T-cell (primary cell): Measurements from ENCODE around the gene PROX1. TPM values are rescaled to one million over a fixed set of nuclear protein-coding genes. Genes with fewer than 3 reads are reported as not detected.
A peak's percentile ranks its signal among the peaks of the same experiment; 100 is the strongest.

ENCODE experiments used
- ATAC-seq, 4 experiments: fragments of 200-7000 bp in 3 of 4; fragments of 150-1000 bp in 1 of 4; cut with Tn5 transposase; replicated peaks in 1 of 4; 1 replicate in 3 of 4; 2 replicates in 1 of 4; pipeline ENCODE4 v1.10.0; 2021; ENCODE audit warnings: moderate library complexity in 3 of 4, mild to moderate bottlenecking in 2 of 4, moderate number of reproducible peaks in 1 of 4
- CTCF ChIA-PET, 2 donors: fragments of 300-600 bp; sonication (Branson Sonifier 250); formaldehyde crosslinking; loops; one replicate each; lab custom pipeline; 2022; ENCODE audit warnings: antibody characterized with exemption in 2 of 2; lab: Charles Lee
- POLR2A ChIA-PET, 2 donors: fragments of 300-600 bp; sonication (Branson Sonifier 250); formaldehyde crosslinking; loops; one replicate each; lab custom pipeline; 2022; ENCODE audit warnings: antibody characterized with exemption in 2 of 2; lab: Charles Lee
- DNase-seq, 35 experiments: peaks; one replicate each; pipeline versions ENCODE4 v3.0.0 to v3.0.0-alpha.2; 2013 to 2023
- H3K27ac ChIP-seq: one replicate; pipeline ENCODE4 v1.5.1; 2013; ENCODE audit warnings: low read length
- H3K27me3 ChIP-seq, 2 experiments: replicated peaks in 1 of 2; 1 replicate in 1 of 2; 2 replicates in 1 of 2; pipeline versions ENCODE4 v1.6.1 to v1.7.0; 2013; ENCODE audit warnings: low read length in 1 of 2, mixed read lengths in 1 of 2; ENCODE audit not compliant: control insufficient read depth in 2 of 2, insufficient read depth in 2 of 2; ENCODE audit errors: extremely low read depth in 1 of 2
- H3K36me3 ChIP-seq, 2 donors: 1 replicate in 1 of 2; 2 replicates in 1 of 2; pipeline versions ENCODE4 v1.6.1 to v1.7.0; 2013; ENCODE audit warnings: low read length in 1 of 2; ENCODE audit not compliant: control insufficient read depth in 2 of 2, insufficient read depth in 1 of 2; ENCODE audit errors: extremely low read depth in 1 of 2
- H3K4me1 ChIP-seq, 2 experiments: 1 replicate in 1 of 2; 2 replicates in 1 of 2; pipeline versions ENCODE4 v1.6.1 to v1.7.0; 2013; ENCODE audit warnings: low read length in 2 of 2, mixed read lengths in 1 of 2; ENCODE audit not compliant: insufficient read depth in 2 of 2, control insufficient read depth in 1 of 2; ENCODE audit errors: extremely low read depth in 1 of 2
- H3K4me3 ChIP-seq, 2 donors: 1 replicate in 1 of 2; 2 replicates in 1 of 2; pipeline versions ENCODE4 v1.5.1 to v1.7.0; 2013; ENCODE audit warnings: mild to moderate bottlenecking in 2 of 2, low read length in 1 of 2, moderate library complexity in 1 of 2; ENCODE audit not compliant: control insufficient read depth in 1 of 2; ENCODE audit errors: extremely low read depth in 1 of 2
- H3K9me3 ChIP-seq: 2 replicates; pipeline ENCODE4 v1.7.0; 2013
- H3K27ac Mint-ChIP-seq, 2 donors: one replicate each; pipeline ENCODE4 v1.8.0; 2020 to 2021; ENCODE audit warnings: mild to moderate bottlenecking in 2 of 2, mixed read lengths in 2 of 2
- H3K27me3 Mint-ChIP-seq, 2 donors: one replicate each; pipeline ENCODE4 v1.8.0; 2021 to 2022; ENCODE audit warnings: mixed read lengths in 2 of 2
- H3K36me3 Mint-ChIP-seq: one replicate; pipeline ENCODE4 v1.8.0; 2021; ENCODE audit warnings: mixed read lengths
- H3K4me1 Mint-ChIP-seq, 3 donors: one replicate each; pipeline ENCODE4 v1.8.0; 2020 to 2022; ENCODE audit warnings: mixed read lengths in 3 of 3, mild to moderate bottlenecking in 1 of 3
- H3K4me3 Mint-ChIP-seq, 3 donors: one replicate each; pipeline ENCODE4 v1.8.0; 2020 to 2022; ENCODE audit warnings: mild to moderate bottlenecking in 3 of 3, mixed read lengths in 3 of 3, moderate library complexity in 3 of 3
- H3K9me3 Mint-ChIP-seq, 3 donors: one replicate each; pipeline ENCODE4 v1.8.0; 2020 to 2022; ENCODE audit warnings: mixed read lengths in 3 of 3
- WGBS: methylation state at CpG from one replicate; pipeline ENCODE4 v1.1.5; 2013; ENCODE audit warnings: missing lambda C conversion rate; ENCODE audit not compliant: insufficient coverage; 5-methylcytosine and 5-hydroxymethylcytosine counted together
- total RNA-seq, 35 experiments: library from RNA in 6 of 35; stranded (reverse) in 6 of 35; fragments of 120-200 nt in 1 of 35; gene quantifications; one replicate each; pipeline versions ENCODE4 v1.2.1 to v1.2.4 and lab custom pipeline; 2013 to 2026

Gene PROX1
- total RNA-seq, 5 donors from 2014 or later (not counting 1 experiment from before 2014, with no cell fraction given): 0.22 to 0.75 (median 0.29) TPM; not detected in 1

DNA sequence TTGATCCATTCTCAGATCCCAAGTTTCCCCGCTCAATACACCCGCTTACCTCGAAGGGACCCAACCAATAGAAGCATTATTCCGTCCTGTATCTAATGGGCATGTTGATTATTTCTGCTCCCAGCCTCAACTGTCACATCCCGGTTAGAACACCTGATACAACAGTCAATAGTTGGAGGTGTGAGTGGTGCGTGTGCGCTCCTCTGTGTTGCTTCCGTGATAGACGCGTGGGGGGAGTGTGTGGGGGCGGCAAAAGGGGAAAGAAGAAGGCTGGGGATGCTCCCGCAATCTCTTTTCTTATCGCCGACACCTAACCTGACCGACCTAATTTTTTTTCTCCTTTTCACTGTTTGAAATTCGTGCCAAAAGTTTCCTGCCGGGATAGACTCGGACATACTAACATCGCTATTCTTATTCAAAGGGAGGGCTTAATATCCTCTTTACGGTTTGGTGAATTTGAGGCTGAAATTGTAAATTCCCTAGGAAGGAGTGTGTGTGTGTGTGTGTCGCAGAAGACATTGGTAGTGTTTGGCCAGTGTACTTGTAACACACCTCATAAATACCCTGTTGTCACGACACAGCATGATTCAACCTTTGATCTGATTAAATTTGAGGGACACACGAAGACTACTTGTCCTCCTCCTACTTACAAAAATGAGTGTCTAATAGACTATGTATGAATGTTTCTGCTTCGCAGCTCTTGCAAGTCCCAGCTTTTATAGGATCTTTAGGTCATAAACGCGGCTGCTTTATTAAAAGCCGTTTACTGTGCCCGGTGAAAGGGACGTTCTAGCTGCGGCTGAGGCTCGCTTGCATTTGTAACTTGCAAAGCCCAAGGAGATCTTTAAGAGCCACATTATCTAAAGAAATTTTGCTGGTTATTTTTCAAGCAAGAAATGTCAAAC lies 1.5 kb upstream of the PROX1 start:
- Mint-ChIP-seq H3K4me3 (peak overlapping the region; percentile 28 to 91 (median 34)), H3K27me3 (peaks cover 83 to 90% of the 10 kb centered on the region in 2 donors), H3K9me3 (peaks cover 0 to 6% (median 0%) of the 10 kb centered on the region in 3 donors), H3K4me1 (peaks cover 54 to 62% (median 55%) of the 10 kb centered on the region in 3 donors), H3K27ac (no peak overlapping the region), H3K36me3 (no peaks in the 10 kb centered on the region)
- no peak overlapping the region for H3K4me3 ChIP-seq
- no peak overlapping the region for H3K27ac ChIP-seq
- ChIA-PET CTCF (interaction anchor here in 1 of 2 donors (0.6 kb wide), 1 partner anchor 160 kb away, joined by 5 read pairs; no protein-coding TSS in a partner anchor), POLR2A (no interaction called here)
- DNase-seq: peak in 1 of 35 experiments; percentile 6
- 0% methylated on average over 4 of the region's 31 CpGs for WGBS
- H3K27me3 ChIP-seq: peaks cover 25 to 77% of the 10 kb centered on the region in 2 experiments
- ATAC-seq: no peak
- H3K4me1 ChIP-seq: peaks cover 6 to 61% of the 10 kb centered on the region in 2 experiments
- H3K36me3 ChIP-seq: no peaks in the 10 kb centered on the region
- H3K9me3 ChIP-seq: no peaks in the 10 kb centered on the region

DNA sequence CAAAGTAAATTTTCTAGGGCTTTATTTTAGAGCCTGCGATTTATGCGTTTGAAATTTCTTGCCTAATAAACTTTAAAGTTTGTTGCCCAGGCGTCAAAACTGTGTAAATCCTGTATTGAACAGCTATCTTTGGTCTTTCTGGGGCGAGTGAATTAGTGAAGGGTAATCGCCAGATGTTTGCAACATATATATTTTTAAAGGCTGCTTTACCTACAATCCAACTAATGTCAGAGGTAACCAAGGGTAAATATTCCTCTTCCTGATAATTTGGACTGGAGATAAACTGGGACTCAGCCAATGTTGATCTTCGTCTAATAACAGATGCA lies 885 bp upstream of the PROX1 start:
- Histone ChIP-seq H3K36me3 (no peaks in the 10 kb centered on the region), H3K27me3 (peaks cover 23 to 77% of the 10 kb centered on the region in 2 experiments), H3K27ac (no peak overlapping the region), H3K4me1 (peaks cover 6 to 61% of the 10 kb centered on the region in 2 experiments), H3K4me3 (no peak overlapping the region), H3K9me3 (no peaks in the 10 kb centered on the region)
- ChIA-PET CTCF (no interaction called here), POLR2A (interaction anchor here in 1 of 2 donors (0.6 kb wide), 1 partner anchor 43 kb away, joined by 6 read pairs; no protein-coding TSS in a partner anchor)
- DNase-seq: no peak
- peaks cover 80 to 89% of the 10 kb centered on the region in 2 donors for H3K27me3 Mint-ChIP-seq
- peaks cover 51 to 60% (median 52%) of the 10 kb centered on the region in 3 donors for H3K4me1 Mint-ChIP-seq
- peak overlapping the region; percentile 53 to 91 (median 62) for H3K4me3 Mint-ChIP-seq
- H3K36me3 Mint-ChIP-seq: no peaks in the 10 kb centered on the region
- no CpG with 5 or more reads among the region's 6 CpGs for WGBS
- H3K9me3 Mint-ChIP-seq: peaks cover 0 to 6% (median 0%) of the 10 kb centered on the region in 3 donors
- no peak overlapping the region for H3K27ac Mint-ChIP-seq
- no peak for ATAC-seq

DNA sequence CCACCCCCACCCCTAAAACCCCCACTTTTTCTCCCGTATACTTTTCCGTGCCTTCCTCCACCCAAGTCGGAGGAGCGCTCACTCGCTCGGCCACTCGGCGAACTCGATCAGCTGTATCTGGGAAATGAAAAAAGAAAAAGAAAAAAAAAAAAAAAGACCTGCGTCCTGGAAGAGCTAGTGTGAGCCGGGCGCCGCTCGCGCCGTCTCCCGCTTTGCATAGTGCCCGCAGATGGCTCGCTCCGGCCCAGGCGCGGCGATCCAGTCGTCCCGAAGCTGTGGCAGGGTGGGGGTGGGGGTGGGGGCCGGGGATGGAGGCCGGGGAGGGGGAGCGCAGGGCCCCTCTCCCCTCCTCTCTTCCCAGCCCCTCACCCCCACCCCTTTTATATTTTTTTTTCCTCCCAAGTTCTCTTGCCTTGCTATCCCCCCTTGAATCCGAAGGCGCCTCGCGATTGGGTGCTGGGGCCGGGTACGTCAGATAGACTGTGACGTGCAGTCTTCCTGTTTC lies 299 bp upstream of the PROX1 start:
- Histone ChIP-seq H3K4me1 (peaks cover 6 to 58% of the 10 kb centered on the region in 2 experiments), H3K9me3 (no peaks in the 10 kb centered on the region), H3K36me3 (no peaks in the 10 kb centered on the region), H3K27me3 (peaks cover 26 to 74% of the 10 kb centered on the region in 2 experiments), H3K27ac (no peak overlapping the region), H3K4me3 (peak overlapping the region; percentile 31 to 55)
- DNase-seq: peak in 5 of 35 experiments; percentile 14 to 64 (median 36)
- WGBS: no CpG with 5 or more reads among the region's 35 CpGs
- no peak overlapping the region for H3K27ac Mint-ChIP-seq
- peaks cover 80 to 89% of the 10 kb centered on the region in 2 donors for H3K27me3 Mint-ChIP-seq
- H3K4me3 Mint-ChIP-seq: peak overlapping the region; percentile 83 to 91 (median 86)
- H3K9me3 Mint-ChIP-seq: peaks cover 0 to 6% (median 0%) of the 10 kb centered on the region in 3 donors
- peaks cover 47 to 55% (median 47%) of the 10 kb centered on the region in 3 donors for H3K4me1 Mint-ChIP-seq
- POLR2A ChIA-PET: interaction anchor here in 1 of 2 donors (0.5 to 0.6 kb wide), 2 partner anchors 43 to 50 kb away, joined by 4 to 6 read pairs; no protein-coding TSS in a partner anchor
- no peak for ATAC-seq
- no peaks in the 10 kb centered on the region for H3K36me3 Mint-ChIP-seq
- CTCF ChIA-PET: interaction anchor here in 1 of 2 donors (0.7 kb wide), 2 partner anchors 259 to 317 kb away, joined by 3 to 5 read pairs; no protein-coding TSS in a partner anchor

GRCh38 chr1:213988507-213989001 lies 781 bp downstream of the PROX1 start:
- peaks cover 85 to 91% of the 10 kb centered on the region in 2 donors for H3K27me3 Mint-ChIP-seq
- ChIA-PET POLR2A (no interaction called here), CTCF (no interaction called here)
- peak in 1 of 35 experiments; percentile 7 for DNase-seq
- H3K27ac ChIP-seq: no peak overlapping the region
- peaks cover 45 to 52% (median 47%) of the 10 kb centered on the region in 3 donors for H3K4me1 Mint-ChIP-seq
- peak overlapping the region; percentile 83 to 91 (median 86) for H3K4me3 Mint-ChIP-seq
- peak overlapping the region; percentile 31 to 55 for H3K4me3 ChIP-seq
- no peaks in the 10 kb centered on the region for H3K36me3 Mint-ChIP-seq
- H3K9me3 ChIP-seq: no peaks in the 10 kb centered on the region
- ATAC-seq: no peak
- H3K27ac Mint-ChIP-seq: peak overlapping the region in 1 of 2 donors; percentile 70
- H3K9me3 Mint-ChIP-seq: peaks cover 0 to 6% (median 0%) of the 10 kb centered on the region in 3 donors
- WGBS: 10% methylated on average over 8 of the region's 17 CpGs
- peaks cover 4 to 52% of the 10 kb centered on the region in 2 experiments for H3K4me1 ChIP-seq
- no peaks in the 10 kb centered on the region for H3K36me3 ChIP-seq
- H3K27me3 ChIP-seq: peaks cover 27 to 63% of the 10 kb centered on the region in 2 experiments

- H3K27ac ChIP-seq: no peak overlapping the region
- no peak for DNase-seq
- POLR2A ChIA-PET: interaction anchor here in 1 of 2 donors (0.5 kb wide), 1 partner anchor 237 kb away, joined by 3 read pairs; no protein-coding TSS in a partner anchor
Measured at GRCh38 chr1:213989002-213989855, 1.5 kb downstream of the PROX1 start.

More at GRCh38 chr1:213989002-213989855, 1.5 kb downstream of the PROX1 start:
- Histone ChIP-seq H3K36me3 (no peaks in the 10 kb centered on the region), H3K27me3 (peaks cover 28 to 62% of the 10 kb centered on the region in 2 experiments), H3K4me1 (peaks cover 4 to 48% of the 10 kb centered on the region in 2 experiments), H3K4me3 (peak overlapping the region in 1 of 2 donors; percentile 55), H3K9me3 (no peaks in the 10 kb centered on the region)
- ATAC-seq: no peak
- H3K9me3 Mint-ChIP-seq: peaks cover 0 to 6% (median 0%) of the 10 kb centered on the region in 3 donors
- H3K27me3 Mint-ChIP-seq: peaks cover 83 to 90% of the 10 kb centered on the region in 2 donors
- CTCF ChIA-PET: no interaction called here
- peaks cover 45 to 47% (median 47%) of the 10 kb centered on the region in 3 donors for H3K4me1 Mint-ChIP-seq
- H3K4me3 Mint-ChIP-seq: peak overlapping the region; percentile 83 to 91 (median 86)
- WGBS: 10% methylated on average over 32 of the region's 39 CpGs
- no peak overlapping the region for H3K27ac Mint-ChIP-seq
- H3K36me3 Mint-ChIP-seq: no peaks in the 10 kb centered on the region
